PC-9 (cell line): ENCODE data around the gene SBF2.

ENCODE experiments used
- CTCF ChIP-seq: fragments of 200-600 bp; sonication (generic); conservative IDR thresholded peaks from 2 replicates; pipeline ENCODE4 v1.6.1; 2017; ENCODE audit warnings: mixed run types, antibody characterized with exemption, mild to moderate bottlenecking, moderate library complexity
- EZH2 ChIP-seq: fragments of 200-600 bp; sonication (generic); IDR thresholded peaks from 2 replicates; pipeline ENCODE4 v1.8.0; 2017; ENCODE audit warnings: antibody characterized with exemption, low read depth

GRCh38 chr11:10325277-10326011, 31.4 kb upstream of the SBF2 start:
- TF ChIP-seq CTCF (no peak), EZH2 (no peak)
